ENCODE measurements around the gene TCAP.
A peak's percentile ranks its signal among the peaks of the same experiment; 100 is the strongest.

Gene TCAP

DNA sequence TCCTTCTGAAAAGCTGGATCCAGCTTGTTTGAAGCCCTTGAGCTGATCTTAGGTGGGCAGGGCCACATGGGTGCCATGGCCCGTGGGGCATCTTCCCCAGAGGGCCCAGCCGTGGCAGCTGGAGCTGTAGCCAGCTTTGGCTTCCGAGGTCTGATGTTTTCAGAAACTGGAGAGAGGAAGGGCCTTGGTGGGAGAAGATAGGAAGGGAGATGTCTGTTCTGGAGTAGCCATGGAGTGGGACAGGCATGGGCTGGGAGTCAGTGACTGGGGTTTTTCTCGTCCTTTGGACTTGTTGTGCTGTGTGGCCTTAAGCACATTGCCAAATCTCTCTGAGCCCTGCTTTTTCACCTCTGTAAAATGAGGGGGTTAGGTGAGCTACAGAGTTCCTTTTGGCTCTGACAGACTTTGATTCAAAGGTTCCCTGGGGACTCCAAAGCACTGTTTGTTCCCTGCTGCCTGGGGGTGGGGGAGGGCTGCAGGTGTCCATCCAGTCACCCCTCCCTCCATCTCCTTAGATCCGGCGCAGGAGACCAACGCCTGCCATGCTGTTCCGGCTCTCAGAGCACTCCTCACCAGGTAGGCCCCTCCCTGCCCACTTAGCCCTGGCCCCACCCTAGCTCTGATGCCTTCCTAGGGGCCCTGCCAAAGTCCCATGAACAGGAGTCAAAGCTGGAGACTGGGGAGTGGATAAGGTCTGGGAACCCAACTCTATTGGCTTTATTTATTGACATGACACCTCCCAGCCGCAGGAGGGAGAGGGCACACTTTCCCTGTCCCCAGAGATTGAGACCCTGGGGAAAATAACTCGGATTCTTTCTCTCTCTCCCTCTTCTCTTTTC is 36.3 kb upstream of the TCAP start:
- no peak for DNase-seq (ENCODE audit: low read depth in 2 of 2)

DNA sequence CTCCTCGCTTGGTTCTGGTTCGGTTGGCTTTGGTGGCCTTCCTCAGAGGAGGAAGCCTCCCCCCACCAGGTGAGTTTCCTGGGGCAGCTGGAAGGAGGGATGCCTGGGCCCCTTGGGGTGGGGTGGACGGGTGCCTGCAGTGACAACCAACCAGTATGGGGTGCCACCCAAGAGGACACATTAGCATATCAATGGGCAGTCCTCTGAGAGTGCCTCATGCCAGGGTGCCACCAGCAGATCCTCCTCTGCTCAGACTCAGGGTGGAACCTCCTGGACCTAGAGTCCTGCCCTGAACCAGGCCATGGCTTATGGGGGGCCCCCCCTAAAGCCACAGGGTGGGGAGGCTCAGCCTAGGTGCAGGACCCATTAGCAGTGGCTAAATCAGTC is 35.7 kb upstream of the TCAP start:
- DNase-seq (ENCODE audit: low read depth in 2 of 2), result no peak

DNA sequence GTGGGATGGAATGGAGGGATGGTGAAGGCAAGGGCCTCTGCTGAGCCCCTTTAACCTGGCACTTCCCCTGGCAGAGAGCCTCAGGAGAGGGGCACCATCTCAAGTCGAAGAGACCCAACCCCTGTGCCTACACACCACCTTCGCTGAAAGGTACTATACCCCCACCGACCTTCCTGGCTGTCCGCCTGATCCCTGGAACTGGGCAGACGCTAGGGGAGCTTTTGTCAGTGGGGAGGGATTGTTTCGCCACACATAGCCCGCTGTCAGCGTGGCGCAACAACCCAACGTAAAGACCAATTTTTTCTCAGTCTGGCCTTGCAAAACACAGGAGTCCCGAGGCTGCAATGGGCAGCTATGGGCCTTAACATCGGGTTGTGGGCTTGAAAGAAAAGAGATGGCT is 35.3 kb upstream of the TCAP start:
- no peak for DNase-seq (ENCODE audit: low read depth in 2 of 2)

GRCh38 chr17:39631403-39631802 is 33.7 kb upstream of the TCAP start:
- DNase-seq (ENCODE audit: low read depth in 2 of 2), result no peak

DNA sequence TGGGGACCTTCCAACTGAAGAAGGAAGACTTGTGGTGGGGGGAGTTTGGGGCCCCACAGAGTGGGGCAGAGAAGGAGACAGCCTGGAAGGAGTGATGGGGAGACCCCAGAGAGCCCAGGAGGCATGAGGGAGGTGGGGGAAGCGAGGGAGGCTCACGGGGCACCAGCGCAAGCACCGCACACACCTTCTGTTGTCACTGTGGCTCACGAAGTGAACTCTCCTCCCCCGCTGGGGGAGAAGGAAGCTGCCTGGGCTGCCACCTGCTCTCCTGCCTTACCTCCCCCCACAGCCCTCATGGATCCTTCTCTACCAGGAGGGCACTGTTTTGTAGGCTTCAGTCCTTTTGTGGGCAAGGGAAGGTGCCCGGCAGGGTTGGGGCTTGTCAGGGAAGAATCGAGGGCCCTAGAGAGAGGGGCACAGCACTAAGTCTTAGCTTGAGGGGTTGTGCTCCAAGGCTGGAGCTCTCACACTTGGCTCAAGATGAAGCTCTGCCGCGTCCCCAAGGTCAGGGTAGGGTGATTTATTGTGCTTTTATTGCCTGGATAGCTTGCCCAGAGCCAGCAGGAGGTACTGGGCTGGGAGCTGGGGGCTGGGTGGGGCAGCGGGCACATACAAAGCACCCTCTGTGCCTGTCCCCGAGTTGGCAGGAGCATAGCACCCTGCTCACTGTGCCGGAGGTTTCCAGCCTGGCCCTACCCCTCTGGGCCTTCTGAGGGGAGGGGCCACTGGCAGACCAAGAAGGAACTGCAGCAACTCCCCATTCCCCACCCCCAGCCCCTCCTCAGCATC is 32.8 kb upstream of the TCAP start:
- no peak for DNase-seq (ENCODE audit: low read depth in 2 of 2)

DNA sequence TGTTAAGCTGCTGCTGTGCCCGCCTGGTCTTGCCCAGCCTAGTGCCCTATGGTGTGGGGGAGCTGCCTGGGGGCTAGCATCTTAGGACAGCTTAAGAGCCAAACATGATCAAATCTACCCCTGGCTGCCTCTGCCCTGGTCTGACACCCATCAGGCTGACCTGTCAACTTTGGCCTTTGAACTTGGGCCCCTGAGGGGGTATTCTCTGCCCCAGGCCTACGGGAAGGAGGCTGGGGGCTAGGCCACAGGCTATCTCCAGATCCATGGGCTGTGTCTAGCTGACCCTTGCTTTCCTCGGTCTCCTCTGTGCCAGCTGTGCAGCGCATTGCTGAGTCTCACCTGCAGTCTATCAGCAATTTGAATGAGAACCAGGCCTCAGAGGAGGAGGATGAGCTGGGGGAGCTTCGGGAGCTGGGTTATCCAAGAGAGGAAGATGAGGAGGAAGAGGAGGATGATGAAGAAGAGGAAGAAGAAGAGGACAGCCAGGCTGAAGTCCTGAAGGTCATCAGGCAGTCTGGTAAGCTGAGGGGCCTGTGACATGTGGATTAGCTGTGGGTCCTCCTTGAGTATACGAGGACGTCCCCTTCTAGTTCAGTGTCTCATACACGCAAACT is 31.5 kb upstream of the TCAP start:
- no peak for DNase-seq (ENCODE audit: low read depth in 2 of 2)

GRCh38 chr17:39634384-39634871 is 30.7 kb upstream of the TCAP start:
- DNase-seq (ENCODE audit: low read depth in 2 of 2), result peak in 1 of 2 experiments; percentile 6

- no peak for DNase-seq (ENCODE audit: low read depth in 2 of 2)
These were observed 29.5 kb upstream of the TCAP start for GRCh38 chr17:39635614-39636176.

GRCh38 chr17:39636587-39636926 is 28.6 kb upstream of the TCAP start:
- DNase-seq (ENCODE audit: low read depth in 2 of 2), result no peak

- DNase-seq (ENCODE audit: low read depth in 2 of 2), result peak; percentile 45 to 53
These were observed 28.0 kb upstream of the TCAP start, which contains the start of gene STARD3 for GRCh38 chr17:39636927-39637736. Gene STARD3 (plus strand): TSS chr17:39637144. CDS start chr17:39653532, 16,388 bp downstream.

GRCh38 chr17:39638317-39638716 is 26.8 kb upstream of the TCAP start:
- DNase-seq (ENCODE audit: low read depth in 2 of 2), result no peak

DNA sequence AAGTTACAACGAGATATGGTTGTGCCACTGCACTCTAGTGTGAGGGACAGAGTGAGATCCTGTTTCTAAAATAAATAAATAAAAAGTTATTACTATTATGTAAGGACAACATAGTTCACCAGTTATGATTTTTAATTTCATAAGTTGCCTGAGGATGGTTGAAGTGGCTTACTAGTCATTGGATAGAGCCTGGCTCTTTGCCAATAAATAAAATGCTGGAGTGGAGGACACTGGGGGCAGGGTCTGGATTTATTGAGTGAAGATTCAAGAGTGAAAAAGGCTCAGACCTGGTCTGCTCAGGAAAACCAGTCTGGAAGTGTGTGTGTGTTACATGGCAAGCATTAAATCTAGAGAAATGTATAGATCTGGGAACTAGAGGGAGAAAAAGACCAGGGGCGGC is 26.1 kb upstream of the TCAP start:
- DNase-seq (ENCODE audit: low read depth in 2 of 2), result no peak

GRCh38 chr17:39639566-39640458 is 25.3 kb upstream of the TCAP start:
- DNase-seq (ENCODE audit: low read depth in 2 of 2), result no peak

- DNase-seq (ENCODE audit: low read depth in 2 of 2), result no peak
These were observed 24.5 kb upstream of the TCAP start for GRCh38 chr17:39640591-39641031.

DNA sequence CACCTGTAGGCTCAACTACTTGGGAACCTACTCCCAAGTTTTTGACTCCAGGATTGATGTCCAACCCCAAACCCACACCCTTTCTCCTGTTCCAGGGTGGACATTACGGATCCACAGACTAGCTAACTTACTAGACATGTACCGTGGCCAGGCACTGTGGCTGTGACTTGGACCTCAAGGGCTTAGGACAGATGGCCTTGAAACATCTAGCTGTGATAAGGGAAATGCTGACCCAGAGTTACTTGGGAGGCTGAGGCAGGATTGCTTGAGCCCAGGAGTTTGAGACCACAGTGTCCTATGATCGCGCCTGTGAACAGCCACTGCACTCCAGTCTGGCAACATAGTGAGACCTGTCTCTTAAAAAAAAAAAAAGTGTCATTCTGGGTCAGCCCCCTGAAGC is 24.1 kb upstream of the TCAP start:
- no peak for DNase-seq (ENCODE audit: low read depth in 2 of 2)

GRCh38 chr17:39641883-39642282 is 23.3 kb upstream of the TCAP start:
- no peak for DNase-seq (ENCODE audit: low read depth in 2 of 2)

DNA sequence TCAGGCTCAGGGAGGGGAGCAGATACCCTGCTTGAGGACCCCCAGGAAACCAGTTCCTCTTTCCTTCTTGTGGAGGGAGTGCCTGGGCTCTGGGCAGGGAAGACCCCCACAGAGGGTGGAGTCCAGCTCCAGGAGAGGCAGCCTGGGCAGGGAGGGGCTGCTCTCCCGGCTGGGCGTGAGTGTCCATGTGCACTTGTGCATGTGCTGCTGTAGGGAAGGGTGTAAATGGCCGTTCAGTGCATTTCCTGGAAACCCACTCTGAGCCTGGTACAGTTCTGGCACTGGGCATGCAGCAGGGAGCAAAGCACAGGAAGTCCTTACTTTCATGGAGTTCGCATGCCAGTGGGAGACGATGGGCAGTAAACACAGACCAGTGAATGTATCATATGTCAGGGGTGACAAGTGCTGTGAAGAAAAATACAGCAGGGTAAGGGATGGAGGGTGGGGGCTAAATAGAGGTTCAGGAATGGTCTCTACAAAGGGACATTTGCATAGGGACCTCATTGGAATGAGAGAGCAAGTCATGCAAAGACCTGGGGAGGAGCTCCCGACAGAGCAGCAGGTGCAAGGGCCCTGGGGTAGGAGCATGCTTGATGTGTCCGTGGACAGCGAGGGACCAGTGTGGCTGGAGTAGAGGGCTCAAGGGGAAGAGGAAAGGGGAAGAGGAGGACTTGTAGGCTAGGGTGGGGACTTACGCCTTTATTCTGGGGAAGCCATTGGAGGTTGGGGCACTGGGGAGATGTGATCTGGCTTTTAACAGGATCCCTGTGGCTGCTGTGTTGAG is 22.7 kb upstream of the TCAP start:
- no peak for DNase-seq (ENCODE audit: low read depth in 2 of 2)

DNA sequence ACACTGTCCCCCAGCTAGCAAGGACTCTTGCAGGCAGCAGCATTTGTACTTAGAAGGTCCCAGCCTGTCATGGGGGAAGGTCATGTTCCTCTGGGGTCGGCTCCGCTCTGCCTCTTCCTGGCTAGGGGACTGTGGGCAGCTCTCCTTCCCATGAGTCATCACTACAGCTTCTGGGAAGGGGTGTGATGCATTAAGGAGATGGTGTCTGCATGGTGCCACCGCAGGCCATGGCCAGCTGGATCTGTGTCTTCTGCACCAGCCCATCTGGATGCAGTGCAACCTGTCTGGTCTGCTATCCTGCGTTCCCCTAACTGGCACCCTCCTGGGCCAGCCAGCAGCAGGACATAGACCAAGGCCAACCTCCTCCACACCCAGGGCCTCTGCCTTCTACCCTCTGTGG is 21.9 kb upstream of the TCAP start:
- DNase-seq (ENCODE audit: low read depth in 2 of 2), result no peak

DNA sequence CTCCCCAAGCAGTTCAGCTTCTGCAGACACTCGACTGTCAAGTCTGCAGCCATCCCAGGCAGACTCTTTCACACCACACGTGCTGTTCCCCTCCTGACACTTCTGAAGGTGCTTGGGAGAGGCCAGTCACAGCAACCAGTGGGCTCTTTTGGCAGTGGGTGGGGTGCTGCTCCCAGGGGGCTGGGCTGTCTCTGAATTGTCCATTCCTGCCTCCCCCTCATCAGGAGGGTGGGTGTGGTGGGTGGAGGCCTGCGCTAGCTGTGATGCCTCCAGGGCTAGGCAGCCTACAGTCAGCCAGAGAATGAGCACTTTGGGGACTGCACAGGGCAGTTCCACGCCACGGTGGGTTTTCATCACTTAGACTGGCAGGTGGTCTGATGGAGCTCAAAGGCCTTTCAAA is 17.9 kb upstream of the TCAP start:
- no peak for DNase-seq (ENCODE audit: low read depth in 2 of 2)
